ENCODE data around the gene H1-8.

Gene H1-8

DNA sequence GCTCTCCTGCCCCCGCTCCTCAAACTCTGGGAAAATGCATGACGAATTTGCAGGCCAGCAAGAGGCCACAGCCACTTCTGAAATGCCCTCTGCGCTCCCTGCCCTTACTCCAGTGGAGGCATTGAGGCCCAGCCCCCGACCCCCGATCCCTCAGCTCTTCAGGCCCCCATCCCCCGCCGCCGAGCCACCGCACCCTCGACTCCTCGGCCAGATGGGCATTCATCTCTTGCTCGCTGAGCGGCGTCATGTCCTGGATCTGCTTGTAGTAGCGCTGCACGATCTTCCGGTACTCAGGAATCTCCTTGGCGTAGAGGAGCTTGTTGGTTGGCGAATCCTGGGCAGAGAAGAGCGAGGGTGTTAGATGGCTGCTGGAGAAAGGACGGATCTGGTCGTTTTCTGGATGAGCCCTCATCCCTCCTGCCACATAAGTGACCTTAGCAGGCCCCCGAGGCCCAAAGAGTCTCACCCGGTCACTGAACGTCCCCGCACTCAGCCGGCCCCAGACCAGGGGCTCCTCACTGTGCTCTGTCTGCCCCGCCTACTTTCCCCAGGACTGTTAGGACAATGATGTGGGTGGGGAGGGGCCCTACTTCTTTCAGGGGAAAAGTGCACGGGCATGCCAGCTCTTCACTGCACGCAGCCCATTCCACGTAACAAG, 14.0 kb downstream of the H1-8 start:
- no peak for DNase-seq

DNA sequence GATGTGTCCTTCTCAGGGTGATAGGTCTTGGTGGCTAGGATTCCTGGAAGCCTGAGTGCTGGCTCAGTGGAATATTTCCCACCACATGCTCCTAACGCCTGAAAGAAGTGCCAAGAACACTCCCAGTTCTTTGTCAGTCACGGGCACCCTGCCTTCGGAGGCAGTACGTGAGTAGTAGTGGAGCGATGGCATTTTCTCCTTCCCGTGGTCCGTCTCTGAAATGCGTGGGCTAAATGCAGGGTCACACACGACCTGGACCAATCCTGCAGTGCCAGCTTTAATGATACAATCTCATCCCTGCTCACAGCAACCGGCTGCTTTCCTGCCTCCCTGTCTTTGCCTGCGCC, 14.5 kb downstream of the H1-8 start:
- DNase-seq = no peak

DNA sequence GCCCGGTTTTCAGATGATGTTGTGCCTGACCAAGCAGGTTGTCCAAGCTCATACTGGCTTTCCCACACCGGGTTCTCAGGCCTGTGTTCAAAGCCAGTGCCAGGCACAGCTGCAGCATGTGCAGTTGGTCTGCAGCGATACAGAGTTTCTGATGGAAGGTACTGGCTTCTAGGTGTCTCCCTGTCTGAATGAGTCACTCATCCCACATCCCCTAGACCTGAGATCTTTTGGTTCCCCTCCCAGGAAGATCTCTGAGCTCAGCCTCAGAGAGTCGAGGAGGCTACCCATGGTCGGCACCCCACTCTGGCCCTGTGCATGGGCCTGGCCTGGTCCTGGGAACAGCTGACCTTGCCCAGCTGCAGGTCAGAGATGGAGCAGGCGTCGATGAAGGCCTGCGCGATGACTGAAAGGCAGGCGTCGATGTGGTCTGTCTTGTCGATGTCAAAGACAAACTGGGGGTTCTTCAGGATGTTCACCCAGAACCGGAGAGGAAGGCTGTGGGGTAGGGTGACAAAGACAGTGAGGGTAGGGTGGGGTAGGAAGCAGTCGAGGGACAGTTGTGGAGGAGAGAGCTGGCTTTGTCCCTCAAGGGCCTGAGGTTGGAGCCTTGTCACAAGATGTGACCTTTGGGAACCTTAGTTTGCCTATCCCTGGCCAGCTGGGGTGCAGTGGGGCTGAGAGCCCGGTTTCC, 15.3 kb downstream of the H1-8 start:
- no peak for DNase-seq

DNA sequence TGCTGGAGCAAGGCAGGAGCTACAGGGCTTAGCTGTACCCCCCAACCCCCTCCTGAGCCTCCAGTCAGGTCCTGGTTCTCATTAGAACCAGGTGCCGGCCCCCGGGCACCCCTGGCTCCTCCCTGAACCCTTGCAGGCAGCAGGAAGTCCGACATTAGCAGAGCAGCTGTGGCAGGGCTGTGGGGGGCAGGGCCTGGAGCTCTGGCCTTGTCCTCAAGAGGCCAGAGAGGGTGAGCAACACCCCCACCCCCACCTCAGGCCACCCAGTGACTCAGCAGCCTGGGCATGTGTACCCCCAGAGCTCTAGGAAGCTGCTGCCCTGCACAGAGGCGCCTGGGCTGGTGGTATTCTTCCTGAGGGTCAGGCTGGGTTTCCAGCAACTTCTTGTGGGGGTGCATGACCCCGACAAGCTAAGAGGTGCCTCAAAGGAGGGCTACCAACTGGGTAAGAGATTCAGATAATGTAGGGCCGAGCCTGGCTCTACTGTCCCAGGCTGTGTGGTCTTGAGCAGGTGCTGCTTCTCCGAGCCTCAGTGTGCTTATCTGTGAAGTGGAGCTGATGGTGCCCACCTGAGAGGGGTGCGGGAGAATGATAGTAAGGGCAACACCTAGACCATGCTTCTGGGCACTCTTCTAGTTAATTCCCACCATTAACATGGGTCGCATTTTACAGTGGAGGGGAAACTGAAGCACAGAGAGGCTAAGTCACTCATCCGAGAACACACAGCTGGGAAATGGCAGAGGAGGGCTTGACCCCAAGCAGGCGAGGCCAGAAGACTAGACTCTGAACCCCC, 16.0 kb downstream of the H1-8 start:
- no peak for DNase-seq

DNA sequence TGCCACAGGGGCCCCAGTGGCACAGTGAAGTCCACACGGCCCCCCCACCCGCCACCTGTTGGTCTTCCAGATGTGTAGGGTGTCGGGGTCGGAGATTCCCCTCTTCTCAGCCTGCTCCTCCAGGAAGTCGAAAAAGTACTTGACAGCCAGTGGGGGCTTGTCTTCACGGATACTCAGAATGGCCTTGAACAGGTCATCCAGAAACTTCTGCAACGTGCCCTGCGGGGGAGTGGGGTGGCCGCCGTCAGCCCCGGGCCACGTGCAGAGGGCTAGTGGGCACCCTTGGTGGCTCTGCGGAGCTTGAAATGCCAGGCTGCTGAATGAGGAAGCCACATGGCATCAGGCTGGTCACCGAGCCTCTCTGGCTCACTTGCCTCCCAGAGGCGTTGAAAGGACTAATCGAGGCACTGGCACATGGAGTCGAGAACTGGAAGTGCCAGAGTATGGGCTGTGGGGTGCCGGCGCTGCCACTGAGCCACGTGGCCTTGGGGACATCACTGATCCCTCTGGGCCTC, 16.6 kb downstream of the H1-8 start:
- DNase-seq = no peak

DNA sequence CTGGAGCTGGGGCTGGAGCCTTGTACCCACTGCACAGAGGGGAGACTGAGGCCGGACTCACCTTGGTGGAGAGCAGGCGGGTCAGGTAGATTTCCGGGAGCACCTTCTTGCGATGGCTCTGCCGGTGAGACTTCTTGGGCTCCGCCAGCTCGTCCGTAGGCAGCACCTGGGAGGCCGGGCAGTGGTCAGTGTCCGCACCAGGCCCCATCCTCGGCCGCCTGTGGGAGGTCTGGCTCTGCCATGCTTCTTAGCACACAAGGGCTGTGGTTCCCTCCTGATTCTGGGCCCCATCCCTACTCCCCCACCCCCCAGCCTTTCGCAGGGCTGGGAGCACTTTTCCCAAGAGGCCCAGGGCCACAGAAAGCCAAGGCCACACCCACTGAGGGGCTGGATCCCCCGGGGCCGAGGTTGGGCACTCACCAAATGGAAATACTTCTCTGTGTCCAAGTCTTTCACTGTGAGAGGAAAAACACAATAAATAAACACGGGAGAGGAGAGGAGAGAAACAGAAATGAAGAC, 17.4 kb downstream of the H1-8 start:
- DNase-seq = no peak

DNA sequence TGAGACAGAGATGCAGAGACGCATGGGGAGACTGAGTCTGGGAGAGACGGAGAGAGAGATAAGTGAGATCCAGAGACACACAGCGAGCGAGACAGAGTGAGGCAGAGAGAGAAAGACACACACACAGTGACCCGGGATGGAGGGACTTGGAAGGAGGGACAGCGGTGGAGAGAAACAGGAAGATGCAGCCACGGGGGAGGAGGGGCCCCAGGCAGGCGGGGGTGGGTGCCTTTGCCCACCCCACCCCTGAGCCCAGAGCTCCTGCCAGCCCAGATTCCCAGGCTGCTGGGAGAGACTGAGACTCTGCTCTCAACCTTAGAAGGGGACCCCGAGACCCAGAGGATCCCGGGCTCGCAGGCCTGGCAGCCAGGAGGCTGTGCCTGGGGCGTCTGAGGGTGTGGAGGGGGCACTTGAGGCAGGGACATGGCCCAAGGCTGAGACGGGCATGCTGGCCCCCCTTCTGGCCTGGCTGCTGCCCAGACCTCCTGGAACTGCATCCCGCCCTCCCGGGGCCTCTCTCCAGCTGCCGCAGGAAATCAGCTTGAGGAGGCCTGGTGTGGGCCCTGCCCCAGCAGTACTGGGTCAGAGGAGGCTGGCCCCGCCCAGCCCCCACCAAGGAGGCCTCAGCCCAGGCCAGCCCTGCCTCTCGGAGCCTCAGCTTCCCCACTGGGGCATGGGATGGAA, 18.1 kb downstream of the H1-8 start:
- no peak for DNase-seq

DNA sequence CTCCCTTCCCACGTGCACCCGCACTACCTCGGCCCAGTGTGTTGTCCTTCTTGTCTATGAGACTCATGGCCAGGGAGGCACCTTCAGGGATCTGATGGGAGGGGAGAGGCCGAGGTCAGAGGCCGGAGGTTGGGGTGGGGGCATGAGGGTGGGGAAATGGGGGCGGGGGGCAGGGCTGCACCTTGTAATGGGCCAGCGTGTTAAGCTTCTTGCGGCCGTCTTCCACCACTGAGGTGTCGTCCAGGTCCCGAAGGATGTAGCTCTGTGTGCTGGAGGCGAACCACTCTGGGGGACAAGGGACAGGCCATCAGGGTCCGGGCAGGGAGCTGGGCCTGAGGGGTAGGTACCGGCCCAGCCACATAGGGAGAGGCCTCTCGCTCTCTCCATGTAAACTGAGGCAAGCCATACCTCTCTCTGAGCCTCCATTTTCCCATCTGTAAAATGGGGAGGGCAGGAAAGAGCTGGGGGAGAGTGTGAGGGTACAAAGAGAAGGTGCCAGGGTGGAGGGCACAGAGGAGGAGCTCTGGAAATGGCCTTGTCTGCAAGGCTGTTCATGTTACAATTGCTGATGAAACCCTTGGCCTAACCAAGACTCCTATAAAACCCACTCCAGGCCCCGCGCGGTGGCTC, 18.8 kb downstream of the H1-8 start:
- DNase-seq = no peak

DNA sequence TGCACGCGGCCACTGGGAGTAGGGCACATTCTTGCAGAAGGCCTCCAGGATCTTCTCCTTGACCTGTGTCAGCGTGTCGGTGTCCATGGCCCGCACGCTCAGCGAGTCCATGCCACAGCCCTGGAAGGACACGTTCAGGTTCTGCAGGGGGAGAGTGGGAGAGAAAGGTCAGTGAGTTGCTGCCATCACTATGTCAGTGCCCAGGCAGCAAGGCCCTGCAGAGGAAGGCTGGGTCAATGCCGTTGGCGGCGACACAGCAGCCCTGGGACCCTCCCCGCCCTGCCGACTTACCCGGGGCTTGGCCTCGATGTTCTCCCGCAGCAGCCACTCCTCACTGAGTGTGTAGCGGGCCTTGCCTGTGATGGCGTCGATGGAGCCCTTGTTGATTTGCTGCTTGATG, 19.8 kb downstream of the H1-8 start:
- DNase-seq = no peak

DNA sequence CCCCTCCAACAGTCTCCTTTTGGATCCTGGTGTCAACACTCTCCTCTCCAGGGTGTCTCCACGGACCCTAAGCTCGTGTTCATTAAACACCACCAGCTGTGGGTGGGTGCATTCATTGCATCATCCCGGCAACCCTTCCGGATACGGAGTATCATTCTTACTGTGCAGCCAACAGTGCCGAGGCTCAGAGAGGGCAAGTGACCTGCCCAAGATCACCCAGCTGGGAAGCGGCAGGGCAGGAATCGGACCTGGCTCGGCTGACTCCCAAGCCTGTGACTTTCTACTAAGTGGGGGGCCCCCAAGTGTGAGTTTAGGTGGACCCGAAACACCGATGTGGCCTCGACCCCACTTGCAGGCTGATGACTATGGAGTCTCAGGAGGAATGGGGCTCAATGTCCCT, 20.4 kb downstream of the H1-8 start:
- no peak for DNase-seq

DNA sequence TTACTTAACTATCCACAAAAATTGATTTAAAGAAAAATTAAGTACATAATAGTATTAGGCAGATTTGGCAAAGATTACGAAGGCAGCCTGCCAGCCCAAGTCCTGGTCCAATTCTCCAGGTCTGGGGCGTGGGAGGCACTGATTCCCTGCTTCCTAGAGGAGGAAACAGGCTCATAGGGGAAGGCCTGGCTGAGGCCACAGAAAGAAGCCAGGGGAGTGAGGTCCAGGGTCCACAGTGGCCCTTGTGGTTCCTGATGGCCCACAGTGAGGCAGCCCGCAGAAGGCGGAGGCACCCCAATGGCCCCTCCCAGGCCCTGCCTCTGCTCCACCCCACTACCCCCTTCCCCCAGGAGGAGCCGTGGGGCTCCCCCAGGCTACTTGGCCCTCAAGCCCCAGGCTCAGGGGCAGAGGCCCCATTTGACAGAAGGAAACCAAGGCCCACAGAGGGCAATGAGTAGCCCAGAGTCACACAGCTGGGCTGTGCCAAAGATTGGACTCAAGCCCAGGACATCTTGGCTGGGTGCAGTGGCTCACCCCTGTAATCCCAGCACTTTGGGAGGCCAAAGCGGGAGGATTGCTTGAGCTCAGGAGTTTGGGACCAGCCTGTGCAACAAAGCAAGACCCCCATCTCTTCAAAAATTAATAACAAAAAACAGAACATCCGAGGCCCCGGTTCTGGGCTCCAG, 21.0 kb downstream of the H1-8 start:
- DNase-seq = no peak

DNA sequence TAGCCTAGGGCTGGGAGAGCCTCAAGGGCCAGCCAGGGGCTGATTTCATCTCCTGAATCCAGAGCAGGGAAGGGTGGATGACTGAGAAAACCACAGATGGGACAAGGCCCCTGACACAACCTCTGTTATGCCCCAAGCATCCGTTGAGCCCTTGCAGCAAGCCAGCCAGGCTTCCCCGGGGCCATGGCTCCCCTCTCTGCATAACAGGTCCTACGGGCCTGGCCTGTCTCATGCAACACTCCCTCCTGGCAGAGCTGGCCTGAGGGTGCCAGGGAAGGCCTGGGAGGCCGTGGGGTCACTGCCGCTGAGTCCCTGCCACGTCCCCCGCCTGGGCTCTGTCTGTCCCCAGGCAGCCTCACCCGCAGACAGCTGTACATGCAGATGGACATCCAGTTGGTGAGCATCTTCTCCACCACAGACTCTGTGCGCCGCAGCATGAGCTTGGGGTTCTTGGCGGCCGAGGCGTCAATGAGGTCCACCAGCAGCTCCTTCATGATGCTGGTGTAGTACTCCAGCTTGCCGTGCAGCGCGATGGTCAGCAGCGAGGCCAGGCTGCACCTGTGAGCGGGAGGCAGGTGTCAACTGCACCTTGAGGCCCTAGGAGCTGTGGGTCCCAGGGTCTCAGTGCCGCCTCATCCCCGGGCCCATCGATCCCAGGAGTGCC, 22.1 kb downstream of the H1-8 start:
- no peak for DNase-seq

DNA sequence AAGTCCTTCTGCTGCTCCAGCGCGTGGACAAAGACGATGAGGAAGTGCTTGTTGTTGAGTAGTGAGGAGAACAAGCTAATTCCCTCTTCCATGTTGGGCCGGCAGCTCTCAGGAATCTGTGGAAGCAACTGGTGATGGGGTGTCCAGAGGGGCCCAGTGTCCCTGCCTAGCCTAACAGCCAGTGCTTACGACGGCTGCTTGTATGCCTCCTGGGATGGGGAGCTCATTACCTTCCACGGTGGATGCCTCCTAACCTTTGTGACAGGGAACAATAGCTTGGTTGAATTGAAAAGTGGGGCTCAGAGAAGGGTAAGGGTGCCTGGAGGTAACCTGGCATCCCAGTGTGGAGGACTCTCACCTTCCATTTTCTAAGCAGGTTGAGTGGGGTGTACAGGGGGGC, 22.9 kb downstream of the H1-8 start:
- no peak for DNase-seq

DNA sequence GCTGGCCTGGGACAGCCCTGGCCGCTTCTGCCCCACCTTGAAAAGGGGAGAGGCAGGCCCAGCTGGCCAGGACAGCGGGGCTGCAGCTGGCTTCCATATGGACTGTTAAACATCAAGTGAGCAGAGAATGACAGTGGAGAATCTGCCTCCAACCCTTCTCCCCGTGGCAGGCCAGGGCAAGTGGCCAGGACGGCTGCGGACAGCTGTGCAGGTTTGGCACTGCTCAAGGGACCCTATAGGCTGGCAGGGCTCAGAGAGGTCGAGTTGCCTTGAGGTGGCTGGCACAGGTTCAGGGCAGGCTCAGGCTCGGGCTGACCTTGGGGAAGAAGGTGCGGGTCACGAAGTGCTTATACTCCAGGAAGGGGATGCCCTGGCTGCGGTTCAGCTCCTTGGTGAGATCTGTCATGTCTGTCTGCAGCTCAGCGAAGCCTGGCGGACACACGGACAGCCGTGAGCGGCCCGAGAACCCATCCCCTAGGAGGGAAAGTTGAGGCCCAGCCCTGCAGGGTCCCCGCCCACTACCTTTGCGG, 24.3 kb downstream of the H1-8 start:
- no peak for DNase-seq

DNA sequence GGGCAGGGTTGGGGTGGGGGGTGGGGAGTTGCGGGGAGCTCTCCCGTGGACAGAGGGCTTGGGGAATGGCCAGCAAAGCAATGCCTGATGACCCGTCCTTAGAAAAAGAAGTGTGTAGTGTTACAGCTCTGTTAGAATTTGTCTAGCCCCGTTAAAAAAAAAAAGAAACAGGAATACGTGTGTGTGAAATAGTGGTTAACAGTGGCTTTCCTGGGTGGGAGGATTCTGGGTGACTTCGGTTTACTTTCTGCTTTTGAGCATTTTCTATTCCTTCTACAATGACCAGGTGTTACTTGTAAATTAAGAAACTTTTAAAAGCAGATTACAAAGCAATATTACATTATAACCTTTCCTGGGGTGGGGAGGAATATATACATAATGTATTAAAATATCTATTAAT, 25.0 kb downstream of the H1-8 start:
- no peak for DNase-seq

DNA sequence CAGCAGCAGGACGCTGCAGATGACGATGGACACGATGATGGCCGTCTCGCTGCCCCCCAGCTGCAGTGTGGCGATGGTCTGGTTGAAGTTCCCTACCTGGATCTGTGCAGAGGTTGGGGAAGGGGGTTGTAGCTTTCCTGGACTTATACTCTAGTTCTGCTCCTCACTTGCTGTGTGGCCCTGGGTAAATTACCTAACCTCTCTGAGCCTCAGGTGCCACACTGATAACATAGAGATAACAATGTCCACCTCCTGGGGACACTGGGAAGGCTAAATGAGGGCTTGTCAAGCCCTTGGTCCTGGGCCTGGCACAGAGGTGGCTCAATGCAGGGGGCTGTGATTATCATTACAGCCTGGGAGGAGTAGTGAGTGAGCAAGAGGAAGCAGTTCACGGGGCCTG, 26.9 kb downstream of the H1-8 start:
- no peak for DNase-seq

DNA sequence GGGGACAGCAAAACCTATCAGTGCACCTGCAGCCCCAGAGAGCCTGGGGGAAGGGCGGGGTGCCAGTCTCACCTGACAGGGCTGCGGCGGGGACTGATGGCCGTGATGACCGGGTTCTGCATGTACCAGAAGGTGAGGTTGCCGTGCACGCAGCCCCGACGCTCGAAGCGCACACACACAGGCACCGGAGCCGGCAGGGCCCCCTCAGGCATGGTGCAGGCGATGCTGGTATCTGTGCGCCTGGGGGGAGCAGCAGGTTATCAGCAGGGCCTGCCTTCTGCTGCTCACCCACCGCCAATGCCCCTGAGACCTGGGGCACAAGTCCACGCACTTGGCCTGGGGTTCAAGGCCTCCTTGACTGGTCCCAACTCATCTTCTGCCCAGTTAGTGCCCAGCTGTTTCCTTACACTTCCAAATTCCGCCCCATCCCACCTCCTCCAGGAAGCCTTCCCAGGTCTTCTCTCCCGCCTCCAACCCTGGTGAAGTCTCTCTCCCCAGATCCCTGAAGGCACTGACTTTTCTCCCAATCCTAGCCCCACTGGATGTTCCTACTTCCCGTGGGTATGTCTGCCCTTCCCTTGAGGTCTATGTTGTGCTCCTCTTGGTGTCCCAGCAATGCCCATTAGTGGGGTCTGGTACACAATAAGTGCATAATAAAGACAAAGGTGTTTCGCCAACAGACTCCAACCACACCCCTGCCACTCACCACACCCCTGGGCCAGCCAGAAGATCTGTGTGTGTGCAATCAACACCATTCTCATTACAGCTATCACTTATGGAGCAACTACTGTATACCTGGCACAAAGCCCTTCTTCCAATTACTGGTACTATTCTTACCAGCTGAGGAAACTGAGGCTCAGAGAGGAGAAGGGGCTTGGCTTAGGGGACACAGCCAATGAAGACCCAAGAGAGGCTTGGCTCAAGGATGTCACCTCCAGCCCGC, 28.9 kb downstream of the H1-8 start:
- no peak for DNase-seq

DNA sequence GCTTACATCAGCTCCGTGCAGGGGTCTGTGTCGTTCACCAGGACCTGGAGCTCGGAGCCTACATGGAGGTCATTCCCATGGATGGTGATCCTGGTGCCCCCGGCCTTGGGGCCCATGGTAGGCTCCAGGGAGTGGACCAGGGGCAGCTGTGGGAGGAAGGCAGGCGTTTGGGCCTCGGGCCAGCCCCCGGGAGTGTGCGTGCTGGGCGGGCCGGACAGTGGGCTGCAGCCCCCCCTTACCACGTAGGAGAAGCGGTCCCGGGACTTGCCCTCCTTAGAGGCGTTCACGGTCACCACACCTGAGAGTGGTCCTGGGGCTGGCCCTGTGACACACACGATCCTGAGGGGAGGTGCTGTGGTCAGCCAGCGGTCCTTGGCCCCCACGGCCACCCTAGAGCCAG, 29.6 kb downstream of the H1-8 start:
- DNase-seq = no peak

DNA sequence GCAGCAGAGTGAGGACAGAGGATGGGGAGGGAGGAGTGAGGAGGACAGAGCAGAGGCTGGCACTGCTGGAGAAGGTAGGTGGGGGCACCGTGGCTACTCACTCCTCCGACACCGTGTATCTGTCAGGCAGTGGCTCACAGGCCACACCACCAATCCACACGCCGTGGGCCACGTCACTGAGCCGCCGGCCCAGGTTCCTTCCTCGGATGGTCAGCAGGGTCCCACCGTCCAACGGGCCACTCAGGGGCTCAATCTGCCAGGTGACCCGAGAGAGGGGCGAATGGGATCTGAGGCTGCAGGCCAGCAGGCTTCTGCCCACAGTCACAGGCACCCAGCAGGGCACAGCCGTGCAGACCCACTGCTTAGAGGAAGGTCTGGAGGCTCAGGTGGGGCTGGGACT, 30.5 kb downstream of the H1-8 start:
- DNase-seq = no peak

DNA sequence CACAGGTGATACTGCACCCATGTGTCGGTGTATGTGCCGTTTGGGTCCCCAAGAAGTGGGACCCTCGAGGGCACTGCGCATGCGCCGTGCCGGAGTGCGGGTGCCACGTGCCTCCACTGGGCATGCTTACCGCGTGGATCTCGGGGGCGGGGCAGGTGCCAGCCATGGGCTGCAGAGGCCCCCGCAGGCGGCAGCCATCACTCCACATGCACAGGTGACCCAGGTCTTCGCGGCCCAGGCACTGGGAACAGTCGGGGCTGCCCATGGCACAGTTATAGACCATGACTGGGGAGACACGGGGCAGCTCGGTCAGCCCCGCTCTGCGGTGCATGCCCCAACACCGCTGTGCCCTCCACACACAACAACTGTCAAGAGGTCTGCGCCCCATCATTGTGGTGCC, 31.2 kb downstream of the H1-8 start:
- DNase-seq = no peak

All from T-helper 1 cell (primary cell).